GM19395 (cell line): ENCODE results near the gene MATCAP1.

Experiments
- ATAC-seq: cut with Tn5 transposase; IDR thresholded peaks from one replicate; pipeline ENCODE4 v1.9.1; 2021; ENCODE audit warnings: mild to moderate bottlenecking, moderate library complexity; ENCODE audit not compliant: unreplicated experiment

The MATCAP1 gene

GRCh38 chr16:67191995-67192681 lies 8.4 kb upstream of the MATCAP1 start, which contains the start of gene E2F4:
TSS of gene E2F4 (plus strand) at chr16:67192155. CDS start at chr16:67192228, 73 bp downstream.
- ATAC-seq: peak; percentile 84

GRCh38 chr16:67191411-67191994 lies 7.7 kb upstream of the MATCAP1 start:
- peak; percentile 4 for ATAC-seq

DNA sequence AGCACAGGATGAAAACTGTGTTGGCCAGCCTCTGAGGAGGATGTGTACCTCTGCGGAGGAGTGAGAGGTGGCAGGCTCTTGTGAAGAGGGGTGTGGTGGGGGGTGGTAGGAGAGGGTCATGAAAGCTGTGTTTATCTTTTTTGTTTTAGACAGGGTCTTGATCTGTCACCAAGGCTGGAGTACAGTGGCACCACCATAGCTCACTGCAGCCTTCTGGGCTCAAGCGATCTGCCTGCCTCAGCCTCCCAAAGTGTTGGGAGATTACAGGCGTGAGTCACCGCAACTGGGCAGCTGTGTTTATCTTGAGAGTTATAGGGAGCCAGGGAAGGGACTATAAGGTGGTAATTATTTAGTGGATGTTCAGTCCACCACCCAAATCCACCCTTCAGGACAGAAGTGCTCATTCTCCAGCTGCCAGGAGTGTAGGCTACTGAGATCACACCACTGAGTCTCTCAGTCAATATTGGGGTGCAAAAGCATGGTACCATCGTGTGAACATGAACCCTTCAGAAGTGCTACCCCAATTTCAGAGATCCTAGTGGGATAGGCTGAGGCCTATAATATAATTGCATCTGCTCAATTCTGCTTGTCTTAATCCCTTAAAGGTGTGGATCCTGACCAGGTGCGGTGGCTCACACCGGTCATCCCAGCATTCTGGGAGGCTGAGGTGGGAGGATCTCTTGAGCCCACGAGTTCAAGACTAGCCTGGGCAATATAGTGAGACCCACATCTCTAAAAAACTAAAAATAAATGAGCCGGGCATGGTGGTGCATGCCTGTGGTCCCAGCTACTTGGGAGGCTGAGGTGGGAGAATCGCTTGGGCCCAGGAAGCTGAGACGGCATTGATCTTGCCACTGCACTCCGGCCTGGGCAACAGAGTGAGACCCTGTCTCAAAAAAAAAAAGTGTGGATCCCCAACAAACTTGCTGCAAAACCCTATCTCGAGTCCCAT lies 7.0 kb upstream of the MATCAP1 start:
- no peak for ATAC-seq

DNA sequence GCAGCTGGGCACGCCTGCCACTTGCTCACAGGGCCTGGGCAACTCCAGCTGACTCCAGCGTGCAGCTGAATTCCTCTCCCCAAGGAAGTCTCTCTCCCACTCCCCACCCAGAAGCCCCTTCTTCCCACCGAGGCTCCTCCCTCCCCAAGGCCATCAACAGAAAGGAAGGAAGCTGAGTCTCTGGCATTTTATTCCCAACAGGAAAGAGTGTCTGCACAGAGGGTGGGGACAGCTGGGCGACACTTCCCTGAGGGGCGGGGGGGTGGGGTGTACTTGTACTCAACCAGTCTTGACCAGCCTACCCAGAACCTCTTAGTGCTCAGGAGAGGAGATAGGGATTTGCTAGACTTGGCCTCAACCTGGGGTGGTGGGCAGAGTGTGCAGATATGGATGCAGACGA lies 6.3 kb upstream of the MATCAP1 start, which contains the start of gene EXOC3L1:
Gene EXOC3L1 (minus strand): TSS at position 96 of the 400 bp plus-strand sequence. CDS start 460 bp downstream, outside the sequence.
- no peak for ATAC-seq

DNA sequence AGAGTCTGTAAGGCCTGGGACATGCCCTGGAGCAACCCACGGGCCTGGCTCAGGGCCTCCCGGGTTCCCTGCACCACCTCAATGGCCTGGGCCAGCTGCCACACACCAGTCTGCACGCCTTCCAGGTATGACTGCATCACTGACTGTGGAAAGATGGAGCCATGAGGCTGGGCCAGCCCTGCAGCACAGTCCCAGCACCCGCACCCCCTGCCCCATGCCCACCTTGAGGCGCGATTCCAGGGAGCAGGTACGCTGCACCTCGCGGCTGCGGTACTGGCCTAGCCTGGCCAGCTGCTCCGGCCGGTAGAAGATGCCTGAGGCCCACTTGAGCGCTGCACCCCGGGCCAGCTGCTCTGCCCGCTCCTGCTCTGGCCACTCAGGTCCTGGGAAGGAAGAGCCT lies 5.0 kb upstream of the MATCAP1 start:
- ATAC-seq: no peak

DNA sequence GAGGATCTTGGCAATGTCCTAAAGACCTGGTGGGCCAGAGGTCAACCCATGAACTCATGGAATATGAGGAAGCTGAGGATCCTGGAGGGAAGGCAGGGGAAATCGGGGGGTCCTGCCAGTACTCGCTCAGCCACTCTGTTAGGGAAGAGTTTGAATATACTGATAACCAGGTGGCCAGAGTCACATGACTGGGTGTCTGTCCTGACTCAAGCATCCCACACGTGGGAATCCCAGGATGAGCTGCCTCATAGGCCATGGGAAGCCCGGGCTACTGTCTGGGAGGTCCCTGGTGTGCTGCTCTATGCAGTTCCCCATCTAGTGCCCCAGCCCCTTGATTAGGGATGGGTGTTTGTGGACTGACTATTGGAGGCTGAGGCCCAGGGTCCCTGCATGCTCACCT lies 4.6 kb upstream of the MATCAP1 start:
- no peak for ATAC-seq

DNA sequence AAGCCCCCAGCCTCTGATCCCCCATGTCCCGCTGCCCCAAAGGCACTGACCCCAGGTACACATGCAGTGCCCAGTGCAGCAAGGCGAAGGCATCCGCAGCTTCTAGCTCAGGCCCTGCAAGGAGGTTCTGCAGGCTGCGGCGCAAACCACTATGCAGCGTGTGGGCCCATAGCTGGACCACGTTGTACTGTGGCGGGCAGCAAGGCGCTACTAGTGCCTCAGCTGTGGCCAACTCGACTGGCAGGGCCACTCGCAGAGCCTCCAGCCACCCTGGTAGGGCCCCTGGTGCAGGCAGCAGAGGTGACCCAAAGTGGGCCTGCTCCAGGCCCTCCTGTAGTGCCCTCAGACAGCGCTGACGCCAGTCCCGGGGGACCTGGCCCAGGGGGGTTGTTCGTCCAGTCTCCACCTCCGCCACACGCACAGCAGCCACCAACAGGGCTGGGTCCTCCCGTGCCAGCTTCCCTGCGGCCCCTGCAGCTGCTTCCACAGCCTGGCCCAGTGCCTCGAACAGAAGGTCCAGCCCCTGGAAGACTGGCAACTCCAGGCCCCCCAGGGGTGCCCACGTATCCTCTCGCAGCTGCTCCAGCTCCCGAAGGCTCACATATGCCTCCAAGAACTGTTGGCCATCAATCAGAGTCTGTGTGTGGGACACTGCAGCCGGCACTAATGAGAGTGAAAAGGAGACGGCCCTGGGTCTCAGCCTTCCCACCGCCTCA lies 3.6 kb upstream of the MATCAP1 start:
- ATAC-seq: no peak

GRCh38 chr16:67186550-67186950 lies 2.8 kb upstream of the MATCAP1 start:
- ATAC-seq: no peak

DNA sequence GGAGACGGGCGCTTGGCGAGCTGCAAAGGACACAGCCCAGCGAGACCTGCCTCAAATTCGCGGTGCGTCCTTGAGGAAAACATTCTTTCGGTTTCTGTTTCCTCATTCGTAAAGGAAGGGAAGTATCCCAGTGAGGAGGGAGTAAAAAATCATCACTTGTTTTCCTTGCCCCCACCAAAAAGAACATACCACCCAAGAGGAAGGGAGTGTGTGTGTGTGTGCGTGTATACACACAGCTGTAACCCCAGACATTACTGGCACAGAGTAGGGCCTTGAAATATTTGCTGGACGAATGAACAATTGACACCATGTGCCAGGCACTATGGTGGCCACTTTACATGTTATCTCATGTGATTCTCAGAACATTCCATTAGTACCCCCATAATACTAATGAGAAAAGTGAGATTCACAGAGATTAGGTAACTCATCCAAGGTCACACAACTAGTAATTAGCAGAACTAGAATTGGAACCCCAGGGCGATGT lies 1.9 kb upstream of the MATCAP1 start:
- no peak for ATAC-seq

- ATAC-seq: no peak
These were observed 1.4 kb upstream of the MATCAP1 start for GRCh38 chr16:67184995-67185650.

DNA sequence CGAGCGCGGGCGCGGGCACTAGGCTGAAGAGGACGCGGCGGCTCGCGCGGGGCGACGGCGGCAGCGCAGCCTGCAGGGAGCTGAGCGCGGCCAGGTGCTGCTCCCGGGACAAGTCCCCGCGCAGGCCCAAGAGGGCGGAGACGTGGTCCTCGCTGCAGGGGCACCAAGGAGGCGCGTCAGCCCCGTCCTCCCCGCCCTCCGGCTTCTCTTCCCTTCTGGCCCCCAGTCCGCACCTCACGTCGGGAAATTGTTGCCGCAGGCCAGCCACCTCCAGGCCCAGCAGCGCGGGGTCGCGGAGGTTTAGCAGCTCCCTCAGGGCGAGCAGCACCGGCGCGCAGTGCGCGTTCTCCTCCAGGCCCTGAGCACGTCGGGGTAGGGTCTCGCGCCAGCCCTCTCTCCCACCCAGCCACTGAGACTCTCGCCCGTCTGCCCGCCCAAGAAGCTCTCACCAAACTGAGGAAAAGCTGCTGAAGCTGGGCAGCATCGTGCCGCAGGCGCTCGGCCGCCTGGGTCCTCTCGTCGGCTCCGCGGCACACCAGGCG lies 761 bp upstream of the MATCAP1 start:
- ATAC-seq: peak; percentile 9

GRCh38 chr16:67183284-67183626 lies 508 bp downstream of the MATCAP1 start:
- ATAC-seq: no peak

DNA sequence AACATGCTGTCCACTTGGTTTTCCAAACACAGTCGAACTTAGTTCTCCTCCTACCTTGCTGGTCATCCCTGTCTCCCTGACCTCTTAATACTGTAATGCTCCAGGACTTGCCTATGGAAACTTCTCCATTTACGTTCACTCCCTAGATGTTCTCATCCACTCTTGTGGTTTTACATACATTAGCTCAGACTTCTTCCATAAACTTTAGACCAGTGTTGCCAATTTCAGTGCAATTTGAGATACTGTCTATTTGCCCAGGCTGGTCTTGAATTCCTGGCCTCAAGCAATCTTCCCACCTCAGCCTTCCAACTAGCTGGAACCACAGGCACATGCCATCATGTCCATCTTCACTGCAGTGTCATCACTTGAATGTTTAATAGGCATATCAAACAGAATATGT lies 1.5 kb downstream of the MATCAP1 start:
- no peak for ATAC-seq

GRCh38 chr16:67181346-67181745 lies 2.4 kb downstream of the MATCAP1 start:
- no peak for ATAC-seq

DNA sequence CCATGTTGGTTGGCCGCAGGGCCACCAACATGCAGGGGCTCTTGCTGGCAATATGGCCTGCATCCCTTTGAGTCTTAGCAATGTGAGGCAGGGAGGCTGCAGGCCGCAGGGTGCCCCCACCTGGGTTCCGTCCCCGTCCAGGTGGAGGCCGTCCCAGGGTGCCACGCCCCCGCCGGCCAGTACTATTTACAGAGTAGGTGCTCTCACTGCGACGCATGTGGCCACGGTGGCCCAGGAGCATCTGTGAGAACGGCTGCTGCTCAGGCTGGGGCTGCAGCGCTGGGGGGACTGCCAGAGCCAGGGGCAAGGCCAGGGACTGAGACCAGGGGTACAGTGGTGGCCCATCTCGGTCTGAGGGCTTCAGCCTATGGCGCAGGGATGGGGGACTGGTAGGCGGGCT lies 3.6 kb downstream of the MATCAP1 start:
- ATAC-seq: no peak

GRCh38 chr16:67179421-67180080 lies 4.2 kb downstream of the MATCAP1 start:
- ATAC-seq: no peak

- ATAC-seq: no peak
These were observed 5.7 kb downstream of the MATCAP1 start for GRCh38 chr16:67177743-67178699.

DNA sequence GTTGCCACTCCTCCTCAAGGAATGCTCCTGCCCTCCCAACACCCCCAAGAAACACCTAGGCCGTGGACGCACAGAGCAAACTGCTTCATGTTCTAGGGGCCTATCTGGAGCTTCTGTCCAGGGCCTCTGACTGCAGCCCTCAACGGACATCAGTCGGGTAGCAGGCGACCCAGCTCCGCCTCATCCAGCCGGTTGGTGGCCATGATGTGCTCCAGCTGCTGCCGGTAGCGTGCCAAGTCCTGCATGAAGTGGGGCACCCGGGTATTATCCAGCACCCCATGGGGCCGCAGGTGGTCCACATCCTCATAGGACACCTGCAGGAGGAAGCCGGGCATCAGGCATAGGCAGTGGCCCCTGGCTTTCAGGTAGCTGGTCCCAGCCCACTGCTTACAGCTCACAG lies 7.1 kb downstream of the MATCAP1 start:
- no peak for ATAC-seq
